Activated naive CD4-positive, alpha-beta T cell treated with anti-CD3 and anti-CD28 coated beads for 36 hours (primary cell): ENCODE measurements around the gene KBTBD3. TPM values are rescaled to one million over a fixed set of nuclear protein-coding genes. Genes with fewer than 3 reads are reported as not detected.
"Not testable (repeated sequence)": the region's sequence is repeated elsewhere in the genome, so short reads cannot be mapped to it uniquely, and the experiment has no call there.

Experiments used
- CTCF ChIA-PET: fragments of 350-600 bp; sonication (Branson Sonifier 250); formaldehyde crosslinking; loops from one replicate; lab custom pipeline; 2021; ENCODE audit warnings: antibody characterized with exemption; lab: Charles Lee
- DNase-seq: peaks from one replicate; pipeline ENCODE4 v3.0.0-alpha.2; 2020
- H3K27ac Mint-ChIP-seq: one replicate; pipeline ENCODE4 v1.8.0; 2021; ENCODE audit warnings: mild to moderate bottlenecking, mixed read lengths
- H3K27me3 Mint-ChIP-seq: one replicate; pipeline ENCODE4 v1.8.0; 2021; ENCODE audit warnings: low read depth, mixed read lengths
- H3K36me3 Mint-ChIP-seq: one replicate; pipeline ENCODE4 v1.8.0; 2021; ENCODE audit warnings: low read depth, mixed read lengths
- H3K4me1 Mint-ChIP-seq: one replicate; pipeline ENCODE4 v1.8.0; 2021; ENCODE audit warnings: low read depth, mixed read lengths
- H3K4me3 Mint-ChIP-seq: one replicate; pipeline ENCODE4 v1.8.0; 2021; ENCODE audit warnings: mild to moderate bottlenecking, moderate library complexity, mixed read lengths
- H3K9me3 Mint-ChIP-seq: one replicate; pipeline ENCODE4 v1.8.0; 2021; ENCODE audit warnings: mixed read lengths
- intact Hi-C: fragments of 100-400 bp; cut with micrococcal nuclease; formaldehyde crosslinking; loops from one replicate; pipeline ENCODE4 v1.15.1; 2023
- total RNA-seq, 2 experiments: library from RNA; stranded (reverse); gene quantifications; one replicate each; pipeline ENCODE4 v1.2.3, GENCODE V29; 2021

Gene KBTBD3
- total RNA-seq, 2 experiments from 2014 or later, result 6.6 to 7.9 TPM

DNA sequence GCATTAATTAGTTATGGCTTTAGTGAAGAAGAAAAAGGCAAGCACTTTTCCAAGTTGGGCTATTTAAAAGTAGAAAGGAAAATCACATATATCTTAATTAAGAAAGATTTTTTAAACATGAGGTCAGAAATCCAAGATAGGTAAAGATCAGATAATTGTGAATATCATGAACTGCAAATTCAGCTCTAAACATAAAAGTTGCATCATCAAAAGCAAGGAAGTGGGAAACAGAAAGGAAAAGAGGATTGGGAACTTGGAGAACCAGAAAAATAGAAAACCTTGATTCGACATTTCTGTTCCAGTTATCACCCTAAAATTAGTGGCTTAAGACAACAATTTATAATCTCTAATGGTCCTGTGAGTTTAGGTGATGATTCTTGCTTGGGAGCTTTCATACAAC, 17.5 kb downstream of the KBTBD3 start:
- CTCF ChIA-PET, result interaction anchor here (0.6 kb wide), 1 partner anchor 1322 kb away, joined by 3 read pairs; no protein-coding TSS in a partner anchor
- no peak for DNase-seq
- intact Hi-C loops, result no loop called here

GRCh38 chr11:106058377-106058776, 18.8 kb downstream of the KBTBD3 start:
- DNase-seq, H3K27ac Mint-ChIP-seq, CTCF ChIA-PET, intact Hi-C loops, H3K27me3 Mint-ChIP-seq, H3K9me3 Mint-ChIP-seq, H3K4me3 Mint-ChIP-seq: not testable (repeated sequence)
- peaks cover 12% of the 10 kb centered on the region for H3K36me3 Mint-ChIP-seq
- H3K4me1 Mint-ChIP-seq, result peaks cover 12% of the 10 kb centered on the region

More for the DNA sequence above, 17.5 kb downstream of the KBTBD3 start:
- Mint-ChIP-seq H3K36me3 (peaks cover 14% of the 10 kb centered on the region), H3K27ac (no peak overlapping the region), H3K4me3 (no peak overlapping the region), H3K27me3 (no peaks in the 10 kb centered on the region), H3K4me1 (peaks cover 12% of the 10 kb centered on the region), H3K9me3 (no peaks in the 10 kb centered on the region)

DNA sequence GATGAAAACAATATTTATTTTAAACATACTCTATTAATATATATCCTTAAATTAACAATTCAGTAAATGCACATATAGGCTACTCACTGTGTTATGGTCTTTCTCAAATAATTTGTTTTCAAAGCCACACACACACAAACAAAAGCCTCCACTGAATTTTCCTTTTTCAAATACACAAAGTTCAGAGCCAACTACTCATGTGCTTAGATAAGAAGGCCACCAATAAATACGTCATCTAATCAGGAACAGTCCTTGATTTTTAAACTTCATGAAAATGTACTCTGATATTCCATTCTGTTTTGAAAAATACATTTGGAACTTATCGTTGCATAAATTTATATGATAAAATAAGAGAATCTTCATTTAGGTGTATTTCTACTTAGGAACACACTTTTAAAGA, 26.0 kb downstream of the KBTBD3 start:
- CTCF ChIA-PET, result no interaction called here
- H3K4me1 Mint-ChIP-seq, result no peaks in the 10 kb centered on the region
- intact Hi-C loops, result no loop called here
- H3K27ac Mint-ChIP-seq, result no peak overlapping the region
- H3K36me3 Mint-ChIP-seq, result no peaks in the 10 kb centered on the region
- H3K4me3 Mint-ChIP-seq, result no peak overlapping the region
- DNase-seq, result no peak
- H3K9me3 Mint-ChIP-seq, result no peaks in the 10 kb centered on the region
- peaks cover 2% of the 10 kb centered on the region for H3K27me3 Mint-ChIP-seq

DNA sequence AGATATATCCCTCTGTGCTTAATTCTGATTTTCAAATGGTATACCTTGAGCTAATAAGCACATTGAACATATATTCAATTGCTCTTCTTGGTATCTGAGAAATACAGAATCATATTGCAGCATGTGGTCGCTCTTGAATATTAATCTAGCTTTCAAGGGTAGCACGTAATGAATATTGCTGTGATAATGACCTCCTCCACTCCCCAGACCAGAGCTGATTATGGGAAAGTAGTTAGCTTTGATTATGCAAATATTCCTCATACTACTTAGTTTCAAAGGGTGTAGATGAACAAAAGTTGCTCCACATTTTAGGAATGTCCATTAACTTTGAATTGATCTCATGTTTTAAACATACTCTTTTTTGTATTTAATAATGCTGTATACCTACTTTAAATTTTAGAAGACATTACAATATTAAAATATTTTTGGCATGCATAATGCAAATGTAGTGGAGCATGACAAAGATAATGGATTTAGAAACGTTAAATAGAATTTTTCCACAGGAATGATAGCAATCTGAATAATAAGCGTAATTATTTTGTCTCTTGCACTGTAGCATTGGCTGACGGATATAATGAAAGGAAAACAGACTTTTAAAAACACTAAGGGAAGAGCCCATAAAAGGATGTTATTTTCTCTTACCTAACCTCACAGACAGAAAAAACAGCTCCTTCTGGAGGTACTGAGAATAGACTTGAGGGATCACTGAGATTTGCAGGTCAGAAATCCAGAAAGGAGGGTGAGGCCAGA, 27.2 kb downstream of the KBTBD3 start:
- H3K36me3 Mint-ChIP-seq, result no peaks in the 10 kb centered on the region
- intact Hi-C loops, result no loop called here
- H3K4me1 Mint-ChIP-seq, result no peaks in the 10 kb centered on the region
- CTCF ChIA-PET, result interaction anchor here (0.6 kb wide), 2 partner anchors 11 to 1351 kb away, joined by 3 read pairs; no protein-coding TSS in a partner anchor
- H3K27ac Mint-ChIP-seq, result no peak overlapping the region
- peaks cover 2% of the 10 kb centered on the region for H3K27me3 Mint-ChIP-seq
- H3K9me3 Mint-ChIP-seq, result no peaks in the 10 kb centered on the region
- DNase-seq, result no peak
- H3K4me3 Mint-ChIP-seq, result no peak overlapping the region

DNA sequence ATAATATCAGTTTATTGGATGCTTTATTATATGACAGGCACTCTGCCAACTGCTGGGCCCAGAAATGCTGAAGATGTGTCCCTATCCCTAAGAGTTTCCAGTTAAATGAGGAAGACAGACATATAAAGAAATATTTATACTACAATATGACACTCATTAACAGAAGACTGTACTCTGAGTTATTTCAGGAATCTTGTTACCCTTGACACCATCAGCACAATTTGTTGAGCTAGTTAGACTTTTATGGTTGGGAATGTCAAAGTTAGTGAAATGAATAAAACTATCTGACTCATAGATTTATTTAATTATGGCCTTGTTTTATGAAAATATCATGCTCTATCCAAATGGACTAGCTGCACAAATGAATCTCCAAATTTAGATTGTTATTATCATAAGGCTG, 29.5 kb downstream of the KBTBD3 start:
- intact Hi-C loops, result no loop called here
- Mint-ChIP-seq H3K4me1 (no peaks in the 10 kb centered on the region), H3K27ac (no peak overlapping the region), H3K9me3 (no peaks in the 10 kb centered on the region), H3K27me3 (peaks cover 4% of the 10 kb centered on the region), H3K36me3 (no peaks in the 10 kb centered on the region), H3K4me3 (no peak overlapping the region)
- no peak for DNase-seq
- CTCF ChIA-PET, result no interaction called here

GRCh38 chr11:106043540-106043939, 33.6 kb downstream of the KBTBD3 start:
- Mint-ChIP-seq H3K4me1 (no peaks in the 10 kb centered on the region), H3K27me3 (peaks cover 9% of the 10 kb centered on the region), H3K36me3 (peaks cover 1% of the 10 kb centered on the region), H3K27ac (no peak overlapping the region), H3K9me3 (no peaks in the 10 kb centered on the region), H3K4me3 (no peak overlapping the region)
- intact Hi-C loops, result no loop called here
- DNase-seq, result no peak
- CTCF ChIA-PET, result no interaction called here

DNA sequence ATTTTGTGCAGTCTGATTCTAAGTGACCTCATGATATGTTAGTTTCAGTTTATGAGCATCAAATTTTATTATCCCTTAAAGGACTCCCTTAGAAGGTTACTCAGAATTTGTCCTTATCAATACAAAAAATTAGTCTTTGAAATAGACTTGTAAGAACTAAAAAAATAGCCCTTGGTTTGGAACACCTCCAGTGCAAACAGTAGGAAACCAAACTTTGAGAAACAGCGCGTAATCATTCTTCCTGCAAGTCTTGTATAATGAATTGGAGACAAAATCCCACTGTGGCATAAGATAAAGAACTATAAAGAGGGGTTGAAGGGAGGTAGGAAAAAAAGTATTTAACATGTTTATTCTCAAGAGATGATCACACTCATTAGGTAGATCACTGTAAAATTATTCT, 44.3 kb downstream of the KBTBD3 start:
- intact Hi-C loops, result no loop called here
- CTCF ChIA-PET, result no interaction called here
- Mint-ChIP-seq H3K9me3 (no peaks in the 10 kb centered on the region), H3K27me3 (peaks cover 23% of the 10 kb centered on the region), H3K4me3 (no peak overlapping the region), H3K36me3 (no peaks in the 10 kb centered on the region), H3K4me1 (no peaks in the 10 kb centered on the region), H3K27ac (no peak overlapping the region)
- DNase-seq, result no peak

DNA sequence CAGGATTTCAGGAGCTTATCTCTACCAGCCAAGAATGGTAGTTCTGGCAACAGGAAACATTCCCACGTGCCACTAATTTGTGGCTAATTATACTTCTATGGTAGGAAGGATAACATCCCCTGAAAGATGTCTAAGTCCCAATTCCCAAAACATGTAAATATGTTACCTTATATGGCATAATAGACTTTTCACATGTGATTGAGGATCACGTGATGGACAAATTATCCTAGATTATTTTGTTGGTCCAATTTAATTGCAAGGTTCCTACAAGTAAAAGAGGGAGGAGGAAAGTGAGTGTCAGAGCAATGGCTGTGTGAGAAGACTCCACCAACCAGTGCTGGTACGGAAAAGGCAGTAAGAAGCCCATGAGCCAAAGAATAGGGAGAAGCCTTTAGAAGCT, 45.2 kb downstream of the KBTBD3 start:
- Mint-ChIP-seq H3K27ac (no peak overlapping the region), H3K27me3 (peaks cover 19% of the 10 kb centered on the region), H3K9me3 (peaks cover 5% of the 10 kb centered on the region), H3K36me3 (no peaks in the 10 kb centered on the region), H3K4me1 (no peaks in the 10 kb centered on the region), H3K4me3 (no peak overlapping the region)
- CTCF ChIA-PET, result no interaction called here
- intact Hi-C loops, result no loop called here
- DNase-seq, result no peak

DNA sequence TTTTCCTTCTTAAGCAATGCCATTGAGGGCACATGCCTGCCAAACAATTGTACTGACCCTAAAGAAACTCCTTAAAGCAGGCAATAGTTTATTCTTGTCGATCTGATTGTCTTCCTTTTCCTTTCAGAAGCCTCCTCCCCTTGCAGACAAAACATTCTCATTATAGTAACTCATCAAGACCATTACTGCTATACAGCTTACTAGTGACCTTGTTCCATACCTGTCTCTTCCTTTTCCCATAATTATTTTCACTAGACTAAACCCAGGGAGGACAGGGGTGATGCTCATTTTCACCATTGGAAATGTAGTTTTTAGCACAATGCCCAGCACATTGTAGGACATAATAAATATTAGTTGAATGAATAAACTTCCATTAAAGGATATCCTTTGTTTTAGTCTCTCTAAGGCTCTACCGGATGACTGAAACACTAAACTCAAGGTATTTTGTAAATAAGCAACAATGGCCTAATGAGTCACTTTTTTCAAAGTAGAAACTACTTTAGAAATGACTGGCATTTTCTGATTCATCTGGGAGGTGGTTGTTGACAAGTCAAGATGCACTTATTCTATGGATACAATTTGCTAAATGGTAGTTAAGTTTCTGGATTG, 45.8 kb downstream of the KBTBD3 start:
- Mint-ChIP-seq H3K9me3 (peaks cover 5% of the 10 kb centered on the region), H3K27me3 (peaks cover 19% of the 10 kb centered on the region), H3K27ac (no peak overlapping the region), H3K36me3 (no peaks in the 10 kb centered on the region), H3K4me1 (no peaks in the 10 kb centered on the region), H3K4me3 (no peak overlapping the region)
- CTCF ChIA-PET, result interaction anchor here (0.6 kb wide), 1 partner anchor 75 kb away, joined by 3 read pairs; no protein-coding TSS in a partner anchor
- DNase-seq, result no peak
- intact Hi-C loops, result no loop called here

GRCh38 chr11:106030609-106031008, 46.5 kb downstream of the KBTBD3 start:
- CTCF ChIA-PET, result interaction anchor here (0.6 kb wide), 1 partner anchor 75 kb away, joined by 3 read pairs; no protein-coding TSS in a partner anchor
- no peak for DNase-seq
- H3K27ac Mint-ChIP-seq, result no peak overlapping the region
- intact Hi-C loops, result no loop called here
- H3K4me1 Mint-ChIP-seq, result no peaks in the 10 kb centered on the region
- peaks cover 22% of the 10 kb centered on the region for H3K27me3 Mint-ChIP-seq
- H3K9me3 Mint-ChIP-seq, result peaks cover 5% of the 10 kb centered on the region
- no peak overlapping the region for H3K4me3 Mint-ChIP-seq
- H3K36me3 Mint-ChIP-seq, result no peaks in the 10 kb centered on the region

DNA sequence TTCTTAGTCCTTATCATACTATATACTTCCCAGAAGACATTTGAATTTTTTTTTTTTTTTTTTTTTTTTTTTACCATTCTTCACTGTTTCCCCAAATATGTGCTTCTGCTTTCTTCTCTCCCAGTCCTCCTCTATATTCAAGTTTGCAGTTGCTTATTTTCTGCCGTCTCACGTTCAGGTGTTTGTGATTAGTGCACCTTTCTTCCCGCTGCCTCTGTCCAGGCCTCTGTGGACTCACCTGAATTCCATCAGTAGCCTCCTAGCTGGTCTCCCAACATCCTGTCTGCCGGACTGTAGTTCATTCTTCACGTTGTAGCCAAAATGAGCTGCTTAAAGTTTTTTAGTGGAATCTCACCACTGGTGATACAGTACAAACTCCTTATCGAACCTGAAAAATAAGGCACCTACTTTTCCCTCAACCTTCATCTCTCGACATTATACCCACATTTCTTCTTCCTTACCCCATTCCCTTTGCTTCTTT, 54.3 kb downstream of the KBTBD3 start:
- intact Hi-C loops, result loop anchor here (1.0 to 5.0 kb wide), 7 partner anchors 40 to 1434 kb away; partner anchors contain the start of genes AASDHPPT, CWF19L2 and KBTBD3
- Mint-ChIP-seq H3K4me1 (peaks cover 39% of the 10 kb centered on the region), H3K27me3 (peaks cover 3% of the 10 kb centered on the region), H3K27ac (peak overlapping the region; percentile 71), H3K36me3 (peaks cover 8% of the 10 kb centered on the region), H3K9me3 (peaks cover 5% of the 10 kb centered on the region), H3K4me3 (peak overlapping the region; percentile 93)
- no peak for DNase-seq
- CTCF ChIA-PET, result no interaction called here

GRCh38 chr11:106021967-106022794, 55.0 kb downstream of the KBTBD3 start, which contains the start of gene MSANTD4:
Gene MSANTD4, minus strand, starts transcription at chr11:106022240. Its CDS starts 11,323 bp downstream, at chr11:106010917.
- H3K9me3 Mint-ChIP-seq, result peaks cover 3% of the 10 kb centered on the region

More at GRCh38 chr11:106021967-106022794, 55.0 kb downstream of the KBTBD3 start, which contains the start of gene MSANTD4:
- Mint-ChIP-seq H3K27me3 (peaks cover 3% of the 10 kb centered on the region), H3K27ac (peak within 1 kb of the TSS; percentile 85), H3K4me1 (peaks cover 40% of the 10 kb centered on the region), H3K4me3 (peak within 1 kb of the TSS; percentile 93), H3K36me3 (peaks cover 8% of the 10 kb centered on the region)
- intact Hi-C loops, result loop anchor here (1.0 to 5.0 kb wide), 7 partner anchors 41 to 1435 kb away; partner anchors contain the start of genes AASDHPPT, CWF19L2 and KBTBD3
- DNase-seq, result peak; percentile 99
- CTCF ChIA-PET, result no interaction called here
